Spleen (tissue), 11 donors: ENCODE data around the gene TSPOAP1. TPM values are rescaled to one million over a fixed set of nuclear protein-coding genes. Genes with fewer than 3 reads are reported as not detected.
A peak's percentile ranks its signal among the peaks of the same experiment; 100 is the strongest.

ENCODE experiments used
- DNase-seq: peaks from one replicate; pipeline ENCODE4 v3.0.0-alpha.2; 2020
- H3K27ac ChIP-seq, 8 donors: fragments of 200-600 bp; sonication (generic) in 7 of 8; 1 replicate in 4 of 8; 2 replicates in 4 of 8; pipeline versions ENCODE4 v1.5.0 to v1.8.0; 2016 to 2021; ENCODE audit warnings: inconsistent platforms in 4 of 8, mild to moderate bottlenecking in 4 of 8, moderate library complexity in 1 of 8
- H3K27me3 ChIP-seq, 7 donors: fragments of 200-600 bp; sonication (generic) in 6 of 7; replicated peaks in 1 of 7; 1 replicate in 4 of 7; 2 replicates in 3 of 7; pipeline versions ENCODE4 v1.5.0 to v1.8.0; 2016 to 2021; ENCODE audit warnings: inconsistent platforms in 3 of 7, mild to moderate bottlenecking in 1 of 7
- H3K36me3 ChIP-seq, 6 donors: fragments of 200-600 bp; sonication (generic) in 5 of 6; 1 replicate in 4 of 6; 2 replicates in 2 of 6; pipeline versions ENCODE4 v1.5.0 to v1.8.0; 2016 to 2021; ENCODE audit warnings: inconsistent platforms in 2 of 6
- H3K4me1 ChIP-seq, 6 donors: fragments of 200-600 bp; sonication (generic) in 5 of 6; 1 replicate in 3 of 6; 2 replicates in 3 of 6; pipeline versions ENCODE4 v1.5.0 to v1.8.0; 2016 to 2021; ENCODE audit warnings: inconsistent platforms in 3 of 6
- H3K4me3 ChIP-seq, 8 donors: fragments of 200-600 bp; sonication (generic) in 7 of 8; 1 replicate in 4 of 8; 2 replicates in 4 of 8; pipeline versions ENCODE4 v1.5.0 to v1.8.0; 2016 to 2021; ENCODE audit warnings: inconsistent platforms in 4 of 8, mild to moderate bottlenecking in 4 of 8, moderate library complexity in 2 of 8
- H3K9me3 ChIP-seq, 8 donors: fragments of 200-600 bp; sonication (generic) in 7 of 8; 1 replicate in 4 of 8; 2 replicates in 4 of 8; pipeline versions ENCODE4 v1.5.0 to v1.8.0; 2016 to 2021; ENCODE audit warnings: inconsistent platforms in 4 of 8
- CTCF ChIP-seq, 11 experiments: fragments of 200-600 bp in 7 of 11; fragments of 450-650 bp in 4 of 11; sonication (generic) in 4 of 11; IDR thresholded peaks in 8 of 11; conservative IDR thresholded peaks in 3 of 11; 1 replicate in 7 of 11; 2 replicates in 4 of 11; pipeline versions ENCODE4 v1.4.0 to v1.8.0; 2016 to 2021; ENCODE audit warnings: antibody characterized with exemption in 11 of 11, inconsistent platforms in 4 of 11, mild to moderate bottlenecking in 1 of 11
- POLR2A ChIP-seq, 3 donors: fragments of 450-650 bp; IDR thresholded peaks; one replicate each; pipeline ENCODE4 v1.5.1; 2017; ENCODE audit warnings: antibody characterized with exemption in 3 of 3, mild to moderate bottlenecking in 1 of 3
- POLR2AphosphoS5 ChIP-seq, 3 donors: sonication (generic); formaldehyde crosslinking; IDR thresholded peaks; one replicate each; pipeline ENCODE4 v1.5.1; 2017; ENCODE audit warnings: antibody characterized with exemption in 3 of 3
- WGBS, 5 donors: extraction: QIAGEN DNeasy Blood & Tissue Kit in 3 of 5; methylation state at CpG; one replicate each; pipeline versions ENCODE4 v1.1.5 to v1.1.7; 2013 to 2018; 5-methylcytosine and 5-hydroxymethylcytosine counted together
- intact Hi-C: fragments of 100-400 bp; cut with DNase I; formaldehyde crosslinking; loops from one replicate; pipeline ENCODE4 v1.15.0; 2023; ENCODE audit warnings: low total_unique reads
- polyA plus RNA-seq, 3 donors: library from polyadenylated mRNA; stranded (reverse); fragments of 200-250 nt; gene quantifications; one replicate each; pipeline ENCODE4 v1.2.1, GENCODE V29; 2013
- total RNA-seq, 7 donors: library from RNA; depleted of rRNA in 3 of 7; stranded (reverse); fragments of >200 nt in 3 of 7; fragmentation: NEBNext Ultra II Directional in 4 of 7; extraction: Animal tissue kit (Norgen Biotek cat#: 25700) in 4 of 7; gene quantifications; one replicate each; pipeline versions ENCODE4 v1.1.0 to v1.2.1, GENCODE V29; 2016 to 2021
- donor health status: healthy with polysubstance abuse.
- donor health status: DM: no; HTN: no; CAD: no; lungs with moderate emphysema.
- donor health status: DM: no; HTN: no; CAD: no.
- donor health status: Bipolar disorder and iron deficiency.
- donor health status: healthy.
- donor health status: DM: no; HTN: no; CAD: no.
- donor health status: DM: yes; HTN: yes; CAD: no.

Gene TSPOAP1
- total and polyA plus RNA-seq, 10 donors = 11.5 to 31.8 (median 18.6) TPM

- no peak overlapping the region for H3K4me3 ChIP-seq
- no peak overlapping the region for H3K27ac ChIP-seq
- peaks cover 0 to 56% (median 40%) of the 10 kb centered on the region in 6 donors for H3K4me1 ChIP-seq
- WGBS, 5 donors = 89 to 98% (median 94%) methylated on average over 6 to 9 of the region's 9 CpGs
- no peak for TF ChIP-seq POLR2AphosphoS5 (IDR thresholded peaks at IDR 0.05)
- no peak for TF ChIP-seq POLR2A (IDR thresholded peaks at IDR 0.05)
- TF ChIP-seq CTCF (IDR thresholded peaks at IDR 0.05 in 8 of 11, conservative IDR thresholded peaks at IDR 0.05 in 3 of 11) = no peak
- intact Hi-C loops = no loop called here
- H3K27me3 ChIP-seq = peaks cover 0 to 24% (median 5%) of the 10 kb centered on the region in 7 donors
- no peaks in the 10 kb centered on the region for H3K9me3 ChIP-seq
- H3K36me3 ChIP-seq = peaks cover 0 to 29% (median 0%) of the 10 kb centered on the region in 6 donors
- DNase-seq = peak; percentile 69
Observed at GRCh38 chr17:58322581-58323185, 5.9 kb downstream of the TSPOAP1 start.

- no peaks in the 10 kb centered on the region for H3K9me3 ChIP-seq
- 90 to 95% (median 92%) methylated on average over 15 to 18 of the region's 18 CpGs for WGBS, 5 donors
- intact Hi-C loops = no loop called here
- peaks cover 0 to 56% (median 39%) of the 10 kb centered on the region in 6 donors for H3K4me1 ChIP-seq
- DNase-seq = peak; percentile 62
- H3K36me3 ChIP-seq = peaks cover 0 to 29% (median 0%) of the 10 kb centered on the region in 6 donors
- no peak overlapping the region for H3K27ac ChIP-seq
- H3K27me3 ChIP-seq = peaks cover 0 to 24% (median 5%) of the 10 kb centered on the region in 7 donors
- TF ChIP-seq POLR2AphosphoS5 (IDR thresholded peaks at IDR 0.05) = no peak
- TF ChIP-seq POLR2A (IDR thresholded peaks at IDR 0.05) = no peak
- no peak for TF ChIP-seq CTCF (IDR thresholded peaks at IDR 0.05 in 8 of 11, conservative IDR thresholded peaks at IDR 0.05 in 3 of 11)
- H3K4me3 ChIP-seq = no peak overlapping the region
Observed at GRCh38 chr17:58321571-58322525, 6.7 kb downstream of the TSPOAP1 start.

GRCh38 chr17:58320570-58321323, 7.8 kb downstream of the TSPOAP1 start:
- Histone ChIP-seq H3K27ac (no peak overlapping the region), H3K36me3 (peaks cover 0 to 29% (median 0%) of the 10 kb centered on the region in 6 donors), H3K9me3 (no peaks in the 10 kb centered on the region), H3K4me3 (no peak overlapping the region), H3K4me1 (peaks cover 0 to 49% (median 29%) of the 10 kb centered on the region in 6 donors), H3K27me3 (peaks cover 0 to 19% (median 5%) of the 10 kb centered on the region in 7 donors)
- intact Hi-C loops = no loop called here
- 90 to 95% (median 93%) methylated on average over 9 of the region's 9 CpGs for WGBS, 5 donors
- DNase-seq = peak; percentile 14
- TF ChIP-seq POLR2AphosphoS5 (IDR thresholded peaks at IDR 0.05) (no peak), CTCF (IDR thresholded peaks at IDR 0.05 in 8 of 11, conservative IDR thresholded peaks at IDR 0.05 in 3 of 11) (no peak), POLR2A (IDR thresholded peaks at IDR 0.05) (no peak)
